AG04449 (cell line): ENCODE results near the gene OBSCN.

ENCODE experiments used
- CTCF ChIA-PET: fragments of 350-600 bp; formaldehyde crosslinking; extraction: SDS; loops from one replicate; lab custom pipeline; 2021; ENCODE audit warnings: antibody characterized with exemption; lab: Yijun Ruan, JAX
- POLR2A ChIA-PET: fragments of 400-600, 350-600 bp; formaldehyde crosslinking; extraction: SDS; loops from one replicate; lab custom pipeline; 2020; ENCODE audit warnings: antibody characterized with exemption, inconsistent platforms; lab: Yijun Ruan, JAX
- DNase-seq: peaks from one replicate; pipeline ENCODE4 v3.0.0-alpha.2; 2010; ENCODE audit warnings: low read depth, low spot score
- H3K4me3 ChIP-seq: 2 replicates; pipeline ENCODE4 v1.5.1; 2011; ENCODE audit warnings: low read depth, mild to moderate bottlenecking, control low read depth, low read length
- CTCF ChIP-seq: IDR thresholded peaks from one replicate; pipeline ENCODE4 v1.5.1; 2011; ENCODE audit warnings: mild to moderate bottlenecking, moderate library complexity, low read length, control low read depth, inconsistent platforms; ENCODE audit not compliant: insufficient read depth; ENCODE audit errors: missing control alignments

The OBSCN gene

GRCh38 chr1:228410671-228411070 is 202.8 kb downstream of the OBSCN start:
- CTCF ChIA-PET = no interaction called here
- POLR2A ChIA-PET = no interaction called here

GRCh38 chr1:228411121-228411520 is 203.3 kb downstream of the OBSCN start:
- DNase-seq = no peak
- POLR2A ChIA-PET = no interaction called here
- TF ChIP-seq CTCF = no peak
- CTCF ChIA-PET = no interaction called here
- H3K4me3 ChIP-seq = no peak overlapping the region

More at GRCh38 chr1:228410671-228411070, 202.8 kb downstream of the OBSCN start:
- TF ChIP-seq CTCF = no peak
- H3K4me3 ChIP-seq = no peak overlapping the region
- DNase-seq = no peak

GRCh38 chr1:228411548-228412430 is 203.9 kb downstream of the OBSCN start:
- CTCF ChIA-PET = no interaction called here
- POLR2A ChIA-PET = interaction anchor here (0.7 kb wide), 1 partner anchor 17 kb away, joined by 3 read pairs; no protein-coding TSS in a partner anchor
- no peak for TF ChIP-seq CTCF
- no peak overlapping the region for H3K4me3 ChIP-seq
- no peak for DNase-seq

- no peak overlapping the region for H3K4me3 ChIP-seq
- POLR2A ChIA-PET = no interaction called here
- TF ChIP-seq CTCF = no peak
- DNase-seq = no peak
- CTCF ChIA-PET = interaction anchor here (1.0 kb wide), 1 partner anchor 33 kb away, joined by 3 read pairs; no protein-coding TSS in a partner anchor
Observed at GRCh38 chr1:228413241-228414010, 205.6 kb downstream of the OBSCN start.

- DNase-seq = no peak
- no peak overlapping the region for H3K4me3 ChIP-seq
- no peak for TF ChIP-seq CTCF
- CTCF ChIA-PET = interaction anchor here (1.0 to 1.7 kb wide), 4 partner anchors 8 to 461 kb away, joined by 3 to 6 read pairs (median 3); partner anchors contain the start of genes IBA57 and TRIM11
- POLR2A ChIA-PET = no interaction called here
Observed at GRCh38 chr1:228414511-228415211, 206.8 kb downstream of the OBSCN start.
